ENCODE measurements around the gene PADI3.

PADI3 gene

DNA sequence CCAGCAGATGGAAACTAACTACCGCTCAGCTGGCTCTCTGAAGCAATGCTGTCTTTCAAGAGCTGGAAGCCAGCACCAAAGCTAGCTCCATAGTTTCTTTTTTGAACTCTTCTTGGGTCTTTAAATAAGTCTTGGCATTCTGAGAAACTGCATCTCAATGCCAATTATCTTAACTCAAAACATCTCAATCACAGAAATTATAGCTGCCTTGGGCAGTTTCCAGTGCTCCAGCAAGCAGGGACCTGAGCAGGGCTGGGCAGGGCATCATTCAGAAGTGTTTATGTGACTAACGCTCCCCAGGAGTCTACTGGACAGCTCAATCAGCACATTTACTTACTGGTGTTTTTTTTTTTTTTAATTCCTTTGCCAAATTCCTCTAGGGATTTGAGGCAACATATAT, 40.8 kb downstream of the PADI3 start:
- DNase-seq (ENCODE audit: low spot score), result no peak
- in situ Hi-C loops (cut with MboI; ENCODE audit: low sequenced_read_pairs, unreplicated experiment), result no loop called here
- TF ChIP-seq, protein P1, sequence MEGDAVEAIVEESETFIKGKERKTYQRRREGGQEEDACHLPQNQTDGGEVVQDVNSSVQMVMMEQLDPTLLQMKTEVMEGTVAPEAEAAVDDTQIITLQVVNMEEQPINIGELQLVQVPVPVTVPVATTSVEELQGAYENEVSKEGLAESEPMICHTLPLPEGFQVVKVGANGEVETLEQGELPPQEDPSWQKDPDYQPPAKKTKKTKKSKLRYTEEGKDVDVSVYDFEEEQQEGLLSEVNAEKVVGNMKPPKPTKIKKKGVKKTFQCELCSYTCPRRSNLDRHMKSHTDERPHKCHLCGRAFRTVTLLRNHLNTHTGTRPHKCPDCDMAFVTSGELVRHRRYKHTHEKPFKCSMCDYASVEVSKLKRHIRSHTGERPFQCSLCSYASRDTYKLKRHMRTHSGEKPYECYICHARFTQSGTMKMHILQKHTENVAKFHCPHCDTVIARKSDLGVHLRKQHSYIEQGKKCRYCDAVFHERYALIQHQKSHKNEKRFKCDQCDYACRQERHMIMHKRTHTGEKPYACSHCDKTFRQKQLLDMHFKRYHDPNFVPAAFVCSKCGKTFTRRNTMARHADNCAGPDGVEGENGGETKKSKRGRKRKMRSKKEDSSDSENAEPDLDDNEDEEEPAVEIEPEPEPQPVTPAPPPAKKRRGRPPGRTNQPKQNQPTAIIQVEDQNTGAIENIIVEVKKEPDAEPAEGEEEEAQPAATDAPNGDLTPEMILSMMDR (IDR thresholded peaks at IDR 0.05; ENCODE audit: borderline replicate concordance, control extremely low read depth, extremely low read depth, insufficient read depth, missing control alignments), result no peak

DNA sequence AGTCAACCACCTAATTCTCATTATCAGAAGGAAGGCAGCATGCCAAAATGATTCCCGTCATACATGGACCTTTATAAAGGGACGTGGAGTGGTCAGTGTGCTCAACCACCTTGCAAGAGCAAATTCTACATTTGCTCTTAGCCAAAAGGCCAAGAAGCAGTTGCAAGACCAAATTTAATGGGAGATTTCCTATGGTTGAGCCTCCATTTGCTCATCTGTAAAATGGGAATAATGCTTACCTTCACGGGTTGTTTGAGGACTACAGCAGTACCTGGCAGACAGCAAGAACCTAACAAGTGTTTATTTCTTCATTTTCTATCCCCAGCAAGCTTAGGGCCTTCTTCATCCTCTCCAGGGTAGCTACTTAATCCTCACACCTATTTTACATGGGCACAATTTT, 41.7 kb downstream of the PADI3 start:
- in situ Hi-C loops (cut with MboI; ENCODE audit: low sequenced_read_pairs, unreplicated experiment), result no loop called here
- TF ChIP-seq, protein P1 (IDR thresholded peaks at IDR 0.05; ENCODE audit: borderline replicate concordance, control extremely low read depth, extremely low read depth, insufficient read depth, missing control alignments), result no peak

DNA sequence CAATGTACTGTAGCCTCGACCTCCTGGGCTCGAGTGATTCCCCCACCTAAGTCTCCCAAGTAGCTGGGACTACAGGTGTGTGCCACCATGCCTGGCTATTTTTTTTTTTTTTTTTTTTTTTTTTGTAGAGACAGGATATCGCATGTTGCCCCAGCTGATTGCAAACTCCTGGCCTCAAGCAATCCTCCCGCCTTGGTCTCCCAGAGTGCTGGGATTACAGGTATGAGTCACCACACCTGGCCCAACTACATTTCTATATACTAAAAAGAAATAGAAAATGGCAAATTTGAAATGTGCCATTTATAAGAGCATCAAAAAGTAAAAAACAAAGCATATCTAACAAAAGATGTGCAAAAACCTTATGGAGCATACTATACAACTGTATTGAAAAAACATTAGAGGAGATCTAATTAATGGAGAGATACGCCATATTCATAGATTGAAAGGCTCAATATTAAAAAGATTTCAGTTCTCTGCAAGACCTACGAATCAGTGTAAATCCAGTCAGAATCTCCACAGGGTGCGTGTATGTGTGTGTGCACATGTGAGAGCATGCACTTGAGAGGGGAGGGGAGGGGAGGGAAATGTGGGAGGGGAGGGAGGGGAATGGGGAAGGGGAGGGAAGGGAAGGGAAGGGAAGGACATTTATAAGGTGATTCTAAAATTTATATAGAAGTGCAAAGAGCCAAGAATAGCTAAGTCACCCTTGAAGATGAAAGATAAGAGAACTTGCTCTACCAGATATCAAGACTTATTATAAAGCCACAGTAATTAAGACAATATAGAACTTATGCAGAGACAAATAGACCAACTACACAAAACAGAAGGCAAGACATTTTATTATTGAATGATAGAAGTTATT, 43.6 kb downstream of the PADI3 start:
- no peak for DNase-seq (ENCODE audit: low spot score)
- in situ Hi-C loops (cut with MboI; ENCODE audit: low sequenced_read_pairs, unreplicated experiment), result no loop called here
- TF ChIP-seq, protein P1 (IDR thresholded peaks at IDR 0.05; ENCODE audit: borderline replicate concordance, control extremely low read depth, extremely low read depth, insufficient read depth, missing control alignments), result no peak

More for the DNA sequence above, 41.7 kb downstream of the PADI3 start:
- no peak for DNase-seq (ENCODE audit: low spot score)

DNA sequence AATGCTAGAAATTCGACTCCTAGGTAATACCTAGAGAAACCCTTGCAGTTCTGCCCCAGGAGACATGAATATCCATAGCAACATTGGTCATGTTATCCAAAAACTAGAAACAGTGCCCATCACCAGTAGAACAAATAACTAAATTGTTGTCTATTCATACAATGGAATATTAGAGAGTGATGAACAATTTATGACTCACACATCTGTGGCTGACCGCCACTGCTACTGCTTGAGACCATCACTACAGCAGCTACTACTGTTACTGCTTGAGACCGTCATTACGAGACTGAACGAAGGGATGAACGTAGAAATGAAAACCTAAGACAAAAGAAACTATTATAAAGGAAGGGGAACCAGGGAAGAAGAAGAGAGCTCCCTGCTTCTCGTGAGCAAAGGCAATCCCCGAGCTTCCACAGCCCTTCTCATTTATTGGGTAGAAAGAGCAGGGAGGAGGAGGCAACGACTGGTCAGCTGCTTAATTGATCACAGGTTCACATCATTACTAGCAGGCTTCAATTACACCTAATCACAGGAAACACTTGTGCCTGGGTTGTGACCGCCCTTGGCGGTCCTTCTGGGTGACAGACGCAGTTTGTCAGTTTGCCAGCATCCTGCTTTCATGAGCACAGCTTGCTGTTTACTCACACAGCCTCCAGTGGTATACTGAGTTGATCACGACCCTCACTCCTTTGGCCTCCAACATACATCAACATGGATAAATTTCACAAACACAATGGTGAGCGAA, 45.0 kb downstream of the PADI3 start:
- TF ChIP-seq, protein P1 (IDR thresholded peaks at IDR 0.05; ENCODE audit: borderline replicate concordance, control extremely low read depth, extremely low read depth, insufficient read depth, missing control alignments), result no peak
- in situ Hi-C loops (cut with MboI; ENCODE audit: low sequenced_read_pairs, unreplicated experiment), result no loop called here
- DNase-seq (ENCODE audit: low spot score), result no peak

DNA sequence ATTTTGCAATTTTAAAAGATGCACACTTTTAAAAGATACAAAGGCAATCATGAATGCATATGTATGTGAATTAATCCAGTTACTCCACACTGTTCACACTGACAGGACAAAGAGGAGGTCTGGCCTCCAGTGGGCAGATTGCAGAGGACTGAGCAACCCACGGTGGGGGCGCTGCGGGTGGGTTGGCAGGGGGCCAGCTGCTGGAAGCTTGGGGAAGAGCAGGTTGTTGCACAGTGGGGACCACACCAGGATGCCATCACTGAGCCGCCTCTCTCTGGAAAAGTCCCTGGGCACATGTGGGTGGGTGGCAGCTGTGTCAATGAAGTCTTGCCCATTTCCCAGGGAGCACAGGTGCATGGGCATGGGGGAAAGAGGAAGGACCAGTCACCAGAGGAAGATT, 46.4 kb downstream of the PADI3 start:
- DNase-seq (ENCODE audit: low spot score), result no peak
- TF ChIP-seq, protein P1 (IDR thresholded peaks at IDR 0.05; ENCODE audit: borderline replicate concordance, control extremely low read depth, extremely low read depth, insufficient read depth, missing control alignments), result no peak
- in situ Hi-C loops (cut with MboI; ENCODE audit: low sequenced_read_pairs, unreplicated experiment), result no loop called here

DNA sequence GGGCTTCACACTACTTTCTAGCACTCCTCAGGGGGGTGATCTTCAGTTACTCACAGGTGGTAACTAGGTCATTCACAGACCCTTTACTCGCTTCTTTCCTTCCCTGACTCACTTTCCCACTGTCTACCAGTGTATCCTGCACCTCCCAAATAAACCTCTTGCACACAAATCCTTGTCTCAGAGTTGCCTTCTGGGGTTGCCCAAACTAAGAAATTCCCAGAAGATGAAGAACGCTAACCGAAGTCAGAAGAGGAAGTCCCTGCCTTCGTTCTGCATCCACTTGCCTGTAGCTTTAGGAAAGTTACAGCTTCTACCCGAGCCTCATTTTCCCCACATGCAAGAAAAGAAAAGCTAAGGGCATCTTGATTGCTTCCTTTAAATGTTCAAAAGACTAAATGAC, 47.2 kb downstream of the PADI3 start:
- in situ Hi-C loops (cut with MboI; ENCODE audit: low sequenced_read_pairs, unreplicated experiment), result no loop called here
- no peak for DNase-seq (ENCODE audit: low spot score)
- TF ChIP-seq, protein P1 (IDR thresholded peaks at IDR 0.05; ENCODE audit: borderline replicate concordance, control extremely low read depth, extremely low read depth, insufficient read depth, missing control alignments), result no peak
